DMS79 (cell line): Measurements from ENCODE around the gene CMSS1.

Experiments used
- DNase-seq: peaks from one replicate; lab custom pipeline; 2025; lab: John Stamatoyannopoulos, UW

Gene CMSS1

DNA sequence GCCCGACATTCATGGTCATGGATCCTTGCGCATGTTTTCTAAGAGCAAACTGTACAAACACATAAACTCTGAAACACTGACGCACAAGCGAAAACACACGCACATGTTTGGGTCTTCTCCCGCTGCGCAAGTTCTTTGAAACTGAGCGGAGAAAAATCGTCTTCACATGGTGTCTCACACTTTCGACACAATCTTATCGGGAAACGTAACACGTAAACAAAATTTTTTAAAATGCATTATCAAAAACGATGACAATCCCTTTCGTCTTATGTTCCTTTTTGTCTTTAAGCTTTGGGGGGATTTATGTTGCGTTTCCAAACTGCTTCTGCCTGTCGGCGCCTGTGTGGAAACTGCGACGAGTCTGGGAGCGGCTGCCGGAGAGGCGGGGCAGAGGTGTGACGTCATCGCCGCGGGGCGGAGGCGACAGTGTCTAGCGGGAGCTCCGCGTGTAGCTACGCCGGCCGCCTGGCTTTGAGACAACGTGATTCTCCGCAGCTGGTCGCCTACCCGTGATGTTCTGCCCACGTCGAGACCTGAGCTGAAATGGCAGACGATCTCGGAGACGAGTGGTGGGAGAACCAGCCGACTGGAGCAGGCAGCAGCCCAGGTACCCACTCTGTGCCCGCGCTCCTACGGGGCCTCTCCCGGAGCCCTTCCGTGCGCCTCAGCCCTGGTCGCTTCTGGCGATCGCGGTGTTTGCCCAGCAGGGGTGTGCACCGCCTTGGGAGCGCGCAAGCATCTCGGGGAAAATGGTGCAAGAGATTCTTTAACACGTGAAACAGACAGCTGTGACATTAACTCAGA, at the start of gene CMSS1:
TSS of gene CMSS1 (plus strand) at position 426 of the 804 bp plus-strand sequence.
- DNase-seq: peak; percentile 82

DNA sequence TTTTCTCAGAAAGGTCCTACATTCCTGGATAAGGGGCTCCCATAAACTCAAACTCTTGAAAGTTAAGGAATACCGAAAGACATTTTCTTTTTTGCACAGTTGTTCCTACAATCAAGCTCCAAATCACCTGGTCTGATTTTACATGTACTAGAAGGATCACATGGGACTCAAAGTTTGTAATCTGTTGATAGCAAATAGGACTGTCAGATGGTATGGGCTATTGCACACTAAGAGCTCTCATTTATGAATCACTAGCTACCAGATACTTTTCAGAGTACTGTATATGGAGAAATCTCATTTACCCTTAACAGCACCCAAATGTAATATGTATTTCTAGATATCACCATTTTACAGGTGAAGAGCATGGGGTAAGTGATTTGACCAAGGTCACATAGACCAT, 49.5 kb upstream of the CMSS1 start:
- no peak for DNase-seq

DNA sequence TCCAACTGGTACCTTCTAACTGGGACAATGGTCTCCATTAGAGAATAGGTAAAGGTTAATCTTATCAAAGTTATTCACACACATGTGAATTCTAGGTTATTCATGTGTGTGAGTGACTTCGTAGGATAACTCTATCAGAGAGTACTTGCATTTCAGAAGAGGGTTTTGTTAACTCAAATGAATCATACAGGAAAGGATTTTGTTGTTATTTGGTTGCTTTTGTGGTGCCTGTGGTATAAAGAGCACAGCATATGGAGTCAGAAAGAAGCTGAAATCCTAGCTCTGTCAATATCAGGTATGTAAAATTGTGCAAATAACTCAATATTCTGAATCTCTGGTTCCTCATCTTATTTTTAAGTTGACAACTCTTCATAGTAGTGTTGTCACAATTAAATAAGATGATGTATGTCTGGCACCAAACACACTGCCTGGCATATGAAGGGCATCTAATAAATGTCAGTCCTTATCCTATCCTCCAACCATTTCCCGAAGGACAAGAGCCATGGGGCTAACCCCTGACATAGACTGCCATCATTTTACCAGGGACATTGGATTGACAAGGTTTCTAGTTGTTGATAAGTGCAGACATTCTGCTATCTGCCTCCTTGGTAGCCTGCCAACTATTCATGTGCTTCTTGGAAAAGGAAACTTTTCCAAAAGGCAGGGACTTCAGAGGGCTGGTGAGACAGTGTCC, 48.7 kb upstream of the CMSS1 start:
- DNase-seq: no peak

DNA sequence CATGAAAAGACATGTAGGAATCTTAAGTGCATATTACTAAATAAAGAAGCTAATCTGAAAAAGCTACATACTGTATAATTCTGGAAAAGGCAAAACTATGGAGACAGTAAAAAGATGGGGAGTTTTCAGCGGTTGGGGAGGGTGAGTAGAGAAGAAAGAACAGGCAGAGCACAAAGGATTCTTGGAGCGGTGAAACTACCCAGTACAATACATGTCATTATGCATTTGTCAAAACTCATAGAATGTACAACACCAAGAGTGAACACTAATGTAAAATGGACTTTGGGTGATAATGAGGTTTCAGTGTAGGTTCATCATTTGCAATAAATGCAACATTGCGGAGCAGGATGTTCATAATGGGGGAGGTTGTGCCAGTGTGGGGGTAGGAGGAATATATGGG, 45.5 kb upstream of the CMSS1 start:
- no peak for DNase-seq

DNA sequence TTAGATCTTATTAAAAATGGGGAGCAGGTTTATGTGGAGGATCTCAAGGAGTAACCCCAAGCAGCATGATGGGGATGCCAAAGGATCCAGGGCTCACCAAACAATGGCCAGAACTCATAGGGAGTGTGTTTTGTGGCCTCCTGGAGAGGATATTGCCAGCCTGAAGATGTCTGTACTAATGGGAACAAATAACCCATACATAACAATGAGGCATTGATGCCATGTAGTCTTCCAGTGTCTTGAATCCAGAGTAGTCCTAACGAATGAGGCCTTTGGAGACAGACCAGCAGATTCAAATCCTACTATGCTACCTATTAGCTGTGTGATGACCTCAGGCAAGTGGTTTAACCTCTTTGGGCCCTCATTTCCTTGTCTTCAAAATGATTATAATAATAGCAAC, 45.0 kb upstream of the CMSS1 start:
- no peak for DNase-seq

DNA sequence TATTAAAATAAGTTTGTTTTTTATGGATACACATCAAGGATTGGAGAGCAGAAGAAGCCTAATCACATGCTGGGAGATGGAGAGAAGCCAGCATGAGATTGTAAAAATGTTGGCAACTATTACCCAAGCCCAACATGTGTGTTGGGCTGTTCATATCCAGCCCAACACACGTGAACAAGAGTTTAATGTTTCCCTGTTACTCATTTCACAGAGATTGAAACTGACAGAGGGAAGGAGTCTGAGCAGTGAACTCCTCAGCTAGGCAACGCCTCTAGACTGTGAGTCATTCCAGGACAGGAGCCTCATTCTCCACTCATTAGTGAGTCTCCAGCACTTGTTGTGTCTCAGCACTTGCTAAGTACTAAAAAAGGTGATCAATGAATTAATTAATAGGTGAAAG, 43.2 kb upstream of the CMSS1 start:
- no peak for DNase-seq

DNA sequence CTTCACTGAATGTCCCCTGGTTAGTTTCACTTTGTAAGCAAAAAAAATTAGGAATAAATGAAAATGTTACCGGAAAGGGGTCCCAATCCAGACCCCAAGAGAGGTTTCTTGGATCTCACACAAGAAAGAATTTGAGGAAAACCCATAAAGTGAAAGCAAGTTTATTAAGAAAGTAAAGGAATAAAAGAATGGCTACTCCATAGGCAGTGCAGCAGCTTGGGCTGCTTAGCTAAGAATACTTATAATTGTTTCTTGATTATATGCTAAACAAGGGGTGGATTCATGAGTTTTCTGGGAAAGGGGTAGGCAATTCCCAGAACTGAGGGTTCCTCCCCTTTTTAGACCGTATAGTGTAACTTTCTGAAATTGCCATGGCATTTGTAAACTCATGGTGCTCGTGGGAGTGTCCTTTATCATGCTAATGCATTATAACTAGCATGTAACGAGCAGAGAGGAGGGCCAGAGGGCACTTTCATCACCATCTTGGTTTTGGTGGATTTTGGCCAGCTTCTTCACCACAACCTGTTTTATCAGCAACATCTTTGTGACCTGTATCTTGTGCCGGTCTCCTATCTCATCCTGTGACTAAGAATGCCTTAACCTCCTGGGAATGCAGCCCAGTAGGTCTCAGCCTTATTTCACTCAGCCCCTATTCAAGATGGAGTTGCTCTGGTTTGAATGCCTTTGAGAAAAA, 41.0 kb upstream of the CMSS1 start:
- DNase-seq: no peak

DNA sequence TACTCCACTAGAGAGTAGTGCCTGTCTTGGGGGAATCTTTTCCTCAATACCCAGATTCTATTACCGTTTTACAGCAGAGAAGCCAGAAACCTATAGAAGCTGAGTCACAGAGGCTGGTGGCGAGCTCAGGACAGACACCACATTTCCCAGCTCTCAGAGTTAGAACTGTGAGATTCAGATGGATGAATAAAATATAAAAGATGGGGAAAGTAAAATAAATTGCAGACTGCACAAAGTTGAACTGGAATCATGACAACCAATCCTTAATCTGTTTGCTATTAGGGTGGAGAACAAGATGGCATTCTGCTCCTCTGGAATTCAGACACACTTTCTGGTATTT, 40.5 kb upstream of the CMSS1 start:
- no peak for DNase-seq

DNA sequence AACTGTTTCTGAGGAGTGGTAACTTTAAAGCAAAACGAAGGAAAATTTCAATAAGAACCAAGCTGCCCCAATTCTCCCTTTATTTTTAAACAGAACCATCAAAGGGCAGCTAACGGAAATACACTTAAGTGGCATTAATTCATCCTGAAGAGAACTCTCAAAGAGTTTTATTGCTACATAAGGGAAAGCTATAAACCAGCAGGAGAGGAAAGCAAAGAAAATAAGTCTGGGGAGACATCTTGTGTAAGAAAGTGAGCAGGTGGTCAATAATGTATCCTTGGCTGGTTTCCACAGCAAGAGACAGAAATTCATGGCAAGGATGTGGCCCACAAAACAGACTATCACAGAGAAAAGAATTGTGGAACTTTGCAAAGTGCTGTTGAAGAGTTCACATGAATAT, 40.0 kb upstream of the CMSS1 start:
- DNase-seq: no peak

DNA sequence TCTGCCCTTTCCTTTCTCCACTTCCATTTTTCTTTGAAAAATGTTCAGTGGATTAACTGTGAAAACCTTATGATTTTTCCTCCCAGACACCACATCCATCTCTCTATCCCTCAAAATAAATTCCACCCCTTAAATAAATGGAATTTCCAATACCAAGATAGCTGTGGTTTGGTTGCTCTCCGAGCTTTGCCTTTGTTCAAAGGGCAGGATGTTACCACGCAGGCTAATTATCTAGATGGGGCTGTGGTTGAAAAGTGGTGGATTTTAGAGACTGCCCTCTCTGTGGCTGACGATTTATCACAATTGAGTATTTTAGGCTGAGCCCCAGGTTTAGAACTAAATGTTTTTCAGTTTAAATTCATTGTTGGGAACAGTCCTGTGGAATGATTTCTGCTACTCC, 36.9 kb upstream of the CMSS1 start:
- no peak for DNase-seq

DNA sequence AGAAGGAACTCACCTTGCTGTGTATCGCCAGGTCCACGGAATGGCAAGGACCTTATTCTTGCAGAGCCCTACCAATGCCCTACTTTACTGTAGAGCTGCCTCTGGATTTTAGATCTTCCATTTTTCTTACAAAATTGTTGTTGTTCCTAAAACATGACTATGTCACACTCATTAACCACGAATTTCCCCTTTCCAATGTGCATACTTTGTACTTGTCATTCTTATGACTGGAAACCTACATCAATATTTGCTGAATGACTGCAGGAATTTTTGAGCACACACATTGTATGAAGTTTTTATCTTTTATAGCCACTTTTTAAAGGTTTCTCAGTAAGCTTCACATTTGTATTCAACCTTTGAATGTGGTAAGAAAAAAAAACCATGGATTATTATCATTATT, 35.9 kb upstream of the CMSS1 start:
- DNase-seq: no peak

DNA sequence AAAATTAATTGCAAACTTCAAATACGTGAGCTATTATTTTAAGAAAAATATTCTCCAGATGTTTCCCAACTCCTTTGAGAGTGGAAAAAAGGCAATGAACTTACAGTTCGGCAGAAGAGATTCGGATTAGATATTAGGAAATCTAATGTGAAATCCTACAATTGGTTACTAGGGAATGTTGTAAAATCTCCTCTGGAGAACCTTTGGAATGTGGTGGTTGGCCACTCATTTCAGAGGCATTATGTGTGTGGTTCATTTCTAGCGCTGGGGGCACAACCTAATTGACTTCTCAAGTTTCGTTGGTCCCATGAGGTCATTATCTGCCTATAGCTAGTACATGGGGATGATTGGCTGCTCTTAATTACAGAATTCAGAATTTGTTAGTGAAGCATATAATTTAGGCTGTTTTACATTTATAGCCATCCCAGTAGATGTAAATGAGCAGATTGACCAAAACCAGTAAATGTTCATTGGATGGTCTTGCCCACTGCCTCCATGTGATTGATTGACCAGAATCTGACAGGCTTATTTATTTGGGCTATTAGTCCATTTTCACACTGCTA, 34.6 kb upstream of the CMSS1 start:
- no peak for DNase-seq

DNA sequence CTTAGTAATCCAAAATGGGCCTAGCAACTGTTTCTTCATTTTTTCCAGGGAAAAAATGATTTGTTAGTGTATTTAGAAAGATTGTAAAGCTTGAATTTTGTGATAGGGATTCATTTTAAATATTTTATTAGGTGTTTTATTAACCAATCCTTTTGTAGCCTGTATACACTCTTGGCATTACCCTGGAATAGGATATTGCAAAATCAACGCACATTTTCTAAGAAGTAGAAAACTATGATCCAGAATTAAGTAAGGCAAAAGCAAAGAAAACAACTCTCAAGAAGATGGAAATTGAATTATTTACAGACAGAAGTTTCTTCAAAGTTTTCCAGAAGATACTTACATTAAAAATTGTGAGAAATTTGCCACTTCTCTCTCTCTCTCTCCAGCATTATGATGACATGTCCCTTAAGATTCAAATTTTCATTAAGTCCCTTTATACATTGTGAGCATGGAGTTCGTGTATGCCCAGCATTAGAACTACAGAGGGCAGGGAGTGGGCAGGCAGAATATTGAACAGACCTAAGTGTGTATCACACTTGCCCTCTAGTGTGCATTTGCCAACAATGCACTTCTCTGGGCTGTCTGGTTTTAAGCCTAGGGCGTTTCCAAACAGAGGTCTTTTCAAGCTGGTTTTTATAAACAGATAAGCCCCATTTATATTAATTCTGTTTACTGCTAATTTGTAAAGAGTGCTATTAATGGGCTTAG, 28.5 kb upstream of the CMSS1 start:
- no peak for DNase-seq

DNA sequence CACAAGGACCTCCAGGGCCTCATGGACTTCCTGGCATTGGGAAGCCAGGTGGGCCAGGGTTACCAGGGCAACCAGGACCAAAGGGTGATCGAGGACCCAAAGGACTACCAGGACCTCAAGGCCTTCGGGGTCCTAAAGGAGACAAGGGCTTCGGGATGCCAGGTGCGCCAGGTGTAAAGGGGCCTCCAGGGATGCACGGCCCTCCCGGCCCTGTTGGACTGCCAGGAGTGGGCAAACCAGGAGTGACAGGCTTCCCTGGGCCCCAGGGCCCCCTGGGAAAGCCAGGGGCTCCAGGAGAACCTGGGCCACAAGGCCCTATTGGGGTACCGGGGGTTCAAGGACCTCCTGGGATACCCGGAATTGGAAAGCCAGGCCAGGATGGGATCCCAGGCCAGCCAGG, 23.2 kb upstream of the CMSS1 start:
- DNase-seq: no peak

DNA sequence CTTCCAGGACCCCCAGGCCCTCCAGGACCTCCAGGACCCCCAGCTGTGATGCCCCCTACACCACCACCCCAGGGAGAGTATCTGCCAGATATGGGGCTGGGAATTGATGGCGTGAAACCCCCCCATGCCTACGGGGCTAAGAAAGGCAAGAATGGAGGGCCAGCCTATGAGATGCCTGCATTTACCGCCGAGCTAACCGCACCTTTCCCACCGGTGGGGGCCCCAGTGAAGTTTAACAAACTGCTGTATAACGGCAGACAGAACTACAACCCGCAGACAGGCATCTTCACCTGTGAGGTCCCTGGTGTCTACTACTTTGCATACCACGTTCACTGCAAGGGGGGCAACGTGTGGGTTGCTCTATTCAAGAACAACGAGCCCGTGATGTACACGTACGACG, 22.1 kb upstream of the CMSS1 start:
- no peak for DNase-seq

DNA sequence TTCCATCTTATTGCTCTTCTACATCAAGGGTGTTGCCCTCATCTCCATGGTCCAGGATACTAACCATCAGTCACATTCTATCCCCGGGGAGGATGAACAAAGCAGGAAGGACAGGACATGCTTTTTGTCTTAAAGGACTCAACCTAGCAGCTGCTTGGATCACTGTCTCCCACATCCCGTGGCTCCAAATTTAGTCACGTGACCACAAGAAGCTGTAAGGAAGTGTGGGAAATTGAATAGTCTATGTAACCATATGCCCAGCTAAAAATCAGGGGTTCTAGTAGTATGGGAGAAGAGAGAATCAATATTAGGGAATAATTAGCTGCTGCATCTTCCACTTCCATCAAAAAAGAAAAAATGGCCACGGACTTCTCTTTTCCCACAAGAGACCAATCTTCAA, 18.2 kb upstream of the CMSS1 start:
- DNase-seq: no peak

DNA sequence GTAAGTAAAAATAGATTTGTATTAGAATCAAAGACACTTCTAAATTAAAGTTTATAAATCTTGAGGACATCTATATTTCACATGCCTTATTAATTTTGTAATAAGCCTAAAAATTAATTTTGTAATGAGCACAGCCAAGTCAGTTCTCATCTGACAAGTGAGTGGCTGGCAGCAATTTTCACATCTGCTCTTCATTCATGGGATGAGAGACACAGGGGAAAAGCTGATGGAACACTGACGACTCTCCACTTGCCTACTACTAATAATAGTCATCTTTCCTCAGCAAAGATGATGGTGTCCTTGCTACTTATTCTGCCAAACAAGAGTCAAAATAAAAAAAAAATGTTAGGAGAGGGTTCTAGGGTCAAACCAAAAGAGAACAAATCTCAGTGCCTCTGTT, 14.4 kb upstream of the CMSS1 start:
- DNase-seq: no peak

DNA sequence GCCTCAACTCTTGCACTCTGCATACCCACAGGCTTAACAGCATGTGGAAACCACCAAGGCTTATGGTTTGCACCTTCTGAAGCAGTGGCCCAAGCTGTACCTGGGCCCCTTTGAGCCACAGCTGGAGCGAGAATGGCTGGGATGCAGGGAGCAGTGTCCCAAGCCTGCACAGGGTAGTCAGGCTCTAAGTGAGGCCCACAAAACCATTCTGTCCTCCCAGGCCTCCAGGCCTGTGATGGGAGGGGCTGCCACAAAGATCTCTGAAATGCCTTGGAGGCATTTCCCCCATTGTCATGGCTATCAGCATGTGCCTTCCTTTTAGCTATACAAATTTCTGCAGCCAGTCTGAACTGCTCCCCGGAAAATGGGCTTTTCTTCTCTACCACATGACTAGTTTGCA, 12.5 kb upstream of the CMSS1 start:
- DNase-seq: no peak

DNA sequence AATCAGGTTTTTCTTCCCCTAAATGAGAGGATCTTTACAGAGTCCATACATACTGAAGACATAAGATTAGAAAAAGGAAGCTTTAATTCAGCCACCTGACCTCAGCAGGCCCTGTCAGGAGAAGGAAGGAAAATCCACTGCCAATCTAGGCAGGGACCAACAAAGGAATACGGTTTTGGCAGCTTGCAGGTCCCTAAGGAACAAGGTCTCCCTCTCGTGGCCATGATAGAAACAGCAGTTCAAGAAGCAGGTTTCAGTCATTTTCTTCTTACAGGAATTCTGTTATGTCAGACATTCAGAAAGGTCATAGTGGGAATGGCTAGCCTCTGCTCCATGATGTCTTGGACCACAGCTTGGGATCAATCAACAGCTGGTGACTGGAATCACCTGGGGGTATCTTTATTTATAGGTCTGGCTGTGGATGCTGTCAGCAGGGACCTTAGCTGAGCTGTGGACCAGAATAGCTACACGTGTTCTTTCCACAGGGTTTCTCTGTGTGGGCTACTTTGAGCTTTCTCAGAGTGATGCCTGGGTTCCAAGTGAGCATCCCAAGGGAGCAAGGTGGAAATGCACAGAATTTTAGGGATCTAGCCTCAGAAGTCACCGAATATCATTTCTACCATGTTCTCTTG, 9.4 kb upstream of the CMSS1 start:
- peak; percentile 8 for DNase-seq

DNA sequence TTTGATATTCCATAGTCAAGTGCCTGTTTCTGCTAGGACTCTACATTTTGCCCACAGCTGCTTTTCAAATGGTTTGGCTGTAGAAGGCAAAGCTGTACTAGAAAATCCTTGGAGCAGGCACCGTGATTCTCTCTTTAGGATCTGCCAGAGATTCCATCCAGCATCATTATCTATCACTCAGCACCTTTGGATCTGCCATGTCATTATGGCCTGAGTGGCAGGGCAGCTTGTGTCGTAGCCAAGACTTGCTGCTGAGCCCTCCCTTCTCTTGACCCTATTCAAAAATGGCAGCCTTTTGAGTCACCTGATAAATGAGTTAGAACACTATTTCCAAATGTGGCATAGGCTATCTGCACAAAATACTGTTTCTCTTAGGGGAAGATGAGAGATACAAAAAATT, 8.1 kb upstream of the CMSS1 start:
- DNase-seq: no peak

DNA sequence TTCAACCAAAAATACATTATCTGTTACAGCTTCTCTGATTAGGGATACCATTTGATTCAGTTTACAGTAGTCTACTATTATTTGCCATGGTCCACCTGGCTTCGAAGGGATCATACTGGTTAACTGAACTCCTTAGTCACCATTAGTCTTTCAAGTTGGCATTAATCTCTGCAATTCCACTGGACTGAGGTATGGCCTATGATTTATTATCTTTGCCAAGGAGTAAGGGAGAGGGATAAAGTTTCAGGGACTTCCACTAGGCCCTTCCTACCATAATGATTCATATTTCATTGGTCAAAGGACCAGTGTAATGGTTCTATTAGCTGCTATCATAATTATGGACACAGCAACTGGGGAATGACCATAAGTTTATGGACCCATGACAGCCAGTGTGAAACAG, 7.3 kb upstream of the CMSS1 start:
- DNase-seq: no peak

DNA sequence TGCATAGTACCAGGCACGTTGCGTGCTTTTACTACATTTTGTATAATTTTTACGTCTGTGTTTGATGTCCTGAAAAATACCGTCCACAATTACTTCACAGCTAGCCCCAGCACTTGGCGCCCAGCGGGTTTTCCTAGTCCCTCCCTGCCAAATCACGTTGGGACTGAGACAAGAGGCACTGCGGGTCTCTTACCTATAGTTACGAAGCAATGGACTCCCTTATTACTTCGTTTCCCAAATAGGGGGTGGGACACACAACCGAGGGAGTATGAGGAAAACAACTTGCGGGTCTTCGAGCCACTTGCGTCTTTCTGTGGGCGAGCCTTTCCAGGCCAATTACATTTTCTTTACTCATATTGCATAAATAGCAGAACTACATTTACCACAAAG, 620 bp upstream of the CMSS1 start:
- no peak for DNase-seq
